Hepatocyte (in vitro differentiated cells): ENCODE measurements around the gene RMND1. TPM values are rescaled to one million over a fixed set of nuclear protein-coding genes. Genes with fewer than 3 reads are reported as not detected.

Source experiments
- DNase-seq: peaks from one replicate; pipeline ENCODE4 v3.0.0-alpha.2; 2016; ENCODE audit warnings: low spot score
- H2AFZ ChIP-seq: fragments of 200-600 bp; sonication (generic); 2 replicates; pipeline ENCODE4 v1.6.0; 2016; ENCODE audit warnings: antibody characterized with exemption, mild to moderate bottlenecking
- H3K27ac ChIP-seq: fragments of 200-600 bp; sonication (generic); 2 replicates; pipeline ENCODE4 v1.5.1; 2016; ENCODE audit warnings: mild to moderate bottlenecking
- H3K27me3 ChIP-seq: fragments of 200-600 bp; sonication (generic); 2 replicates; pipeline ENCODE4 v1.6.1; 2016
- H3K36me3 ChIP-seq: fragments of 200-600 bp; sonication (generic); replicated peaks from 2 replicates; pipeline ENCODE4 v1.5.1; 2016; ENCODE audit warnings: low read depth; ENCODE audit not compliant: insufficient read depth
- H3K4me1 ChIP-seq: fragments of 200-600 bp; sonication (generic); 2 replicates; pipeline ENCODE4 v1.5.1; 2016; ENCODE audit warnings: mild to moderate bottlenecking, moderate library complexity; ENCODE audit not compliant: insufficient read depth
- H3K4me2 ChIP-seq: fragments of 200-600 bp; sonication (generic); 2 replicates; pipeline ENCODE4 v1.6.0; 2016
- H3K4me3 ChIP-seq: fragments of 200-600 bp; sonication (generic); 2 replicates; pipeline ENCODE4 v1.5.1; 2016; ENCODE audit warnings: mild to moderate bottlenecking
- H3K79me2 ChIP-seq: fragments of 200-600 bp; sonication (generic); 2 replicates; pipeline ENCODE4 v1.6.0; 2017; ENCODE audit warnings: mild to moderate bottlenecking
- H3K9me2 ChIP-seq: fragments of 200-600 bp; sonication (generic); replicated peaks from 2 replicates; pipeline ENCODE4 v1.6.0; 2017; ENCODE audit warnings: mild to moderate bottlenecking; ENCODE audit not compliant: insufficient read depth
- H3K9me3 ChIP-seq: fragments of 200-600 bp; sonication (generic); 2 replicates; pipeline ENCODE4 v1.5.1; 2016; ENCODE audit warnings: low read depth, mild to moderate bottlenecking
- H4K20me1 ChIP-seq: fragments of 200-600 bp; sonication (generic); 2 replicates; pipeline ENCODE4 v1.6.0; 2016; ENCODE audit warnings: mild to moderate bottlenecking; ENCODE audit not compliant: insufficient read depth, poor library complexity, severe bottlenecking
- CTCF ChIP-seq: fragments of 200-600 bp; sonication (generic); IDR thresholded peaks from 2 replicates; pipeline ENCODE4 v1.5.1; 2016; ENCODE audit warnings: antibody characterized with exemption, mild to moderate bottlenecking; ENCODE audit not compliant: poor library complexity
- EZH2 ChIP-seq: fragments of 200-600 bp; sonication (generic); IDR thresholded peaks from 2 replicates; pipeline ENCODE4 v1.6.1; 2016; ENCODE audit warnings: antibody characterized with exemption, mild to moderate bottlenecking, borderline replicate concordance
- EZH2phosphoT487 ChIP-seq: fragments of 200-600 bp; sonication (generic); IDR thresholded peaks from one replicate; pipeline ENCODE4 v1.6.1; 2018; ENCODE audit warnings: antibody characterized with exemption, mild to moderate bottlenecking, low read depth, moderate library complexity; ENCODE audit not compliant: unreplicated experiment, severe bottlenecking
- WGBS: methylation state at CpG from one replicate; pipeline ENCODE4 v1.1.6; 2016; ENCODE audit warnings: low lambda C conversion rate; ENCODE audit errors: missing lambda C conversion rate; 5-methylcytosine and 5-hydroxymethylcytosine counted together
- polyA plus RNA-seq: library from polyadenylated mRNA; unstranded; fragments of >200 nt; fragmentation: Nextera tagmentation; extraction: Ambion mirVana; gene quantifications from 2 replicates; pipeline ENCODE4 v1.2.1, GENCODE V29; 2016
- total RNA-seq: library from RNA; depleted of rRNA; stranded (reverse); fragments of >200 nt; gene quantifications from 2 replicates; pipeline ENCODE4 v1.2.3, GENCODE V29; 2014

The RMND1 gene
- total and polyA plus RNA-seq, 2 experiments from 2014 or later: 24.1 to 41.9 TPM

GRCh38 chr6:151375833-151376232, 76.1 kb downstream of the RMND1 start:
- no peaks in the 10 kb centered on the region for H3K4me1 ChIP-seq
- H4K20me1 ChIP-seq: no peaks in the 10 kb centered on the region
- H3K9me3 ChIP-seq: no peaks in the 10 kb centered on the region
- no peaks in the 10 kb centered on the region for H3K36me3 ChIP-seq
- no peak overlapping the region for H3K4me3 ChIP-seq
- no peak for DNase-seq
- H3K27me3 ChIP-seq: no peaks in the 10 kb centered on the region
- 100% methylated on average over 2 of the region's 2 CpGs for WGBS
- no peak overlapping the region for H3K27ac ChIP-seq
- H3K79me2 ChIP-seq: peaks cover 62% of the 10 kb centered on the region
- TF ChIP-seq EZH2phosphoT487 (no peak), EZH2 (no peak), CTCF (no peak)
- no peaks in the 10 kb centered on the region for H3K9me2 ChIP-seq
- no peak overlapping the region for H3K4me2 ChIP-seq
- no peak overlapping the region for H2AFZ ChIP-seq

DNA sequence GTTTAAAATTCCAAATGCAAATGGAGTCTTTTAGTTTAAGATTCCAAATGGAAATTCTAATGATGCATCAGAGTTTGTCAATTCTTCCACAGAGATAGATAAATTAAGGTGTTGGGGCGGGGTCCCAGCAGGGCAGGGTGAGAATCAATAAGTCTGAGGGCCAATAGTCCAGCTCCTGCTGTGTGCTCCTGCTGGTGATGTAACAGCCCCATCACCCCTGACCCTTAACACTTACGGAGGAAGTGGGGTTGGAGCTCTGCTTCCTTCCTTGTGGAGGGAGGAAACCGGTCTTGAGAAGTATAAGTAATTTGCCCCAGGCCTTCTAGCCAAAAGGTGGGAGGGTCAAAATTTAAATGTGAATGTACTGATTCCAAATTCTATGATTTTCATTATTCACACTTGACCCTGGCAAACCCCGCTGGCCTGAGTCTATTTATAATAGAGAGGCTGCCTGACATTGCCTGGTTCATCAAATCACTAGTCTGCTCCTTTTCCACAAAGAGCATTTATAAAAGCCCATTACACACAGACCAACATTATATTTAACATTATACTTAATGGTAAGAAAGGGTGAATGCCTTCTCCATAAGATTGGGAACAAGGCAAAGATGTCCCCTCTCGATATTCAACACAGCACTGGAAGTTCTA, 77.8 kb downstream of the RMND1 start:
- Histone ChIP-seq H3K9me2 (no peaks in the 10 kb centered on the region), H3K4me3 (no peak overlapping the region), H3K36me3 (no peaks in the 10 kb centered on the region), H3K27ac (no peak overlapping the region), H3K27me3 (no peaks in the 10 kb centered on the region), H3K4me2 (no peak overlapping the region), H3K79me2 (peaks cover 51% of the 10 kb centered on the region), H2AFZ (no peak overlapping the region), H4K20me1 (no peaks in the 10 kb centered on the region), H3K4me1 (no peaks in the 10 kb centered on the region), H3K9me3 (no peaks in the 10 kb centered on the region)
- DNase-seq: no peak
- WGBS: 85% methylated on average over 5 of the region's 5 CpGs
- no peak for TF ChIP-seq CTCF
- TF ChIP-seq EZH2phosphoT487: no peak
- no peak for TF ChIP-seq EZH2

- 96% methylated on average over 5 of the region's 5 CpGs for WGBS
- no peak for DNase-seq
- H3K27ac ChIP-seq: no peak overlapping the region
- no peaks in the 10 kb centered on the region for H3K9me3 ChIP-seq
- H3K36me3 ChIP-seq: no peaks in the 10 kb centered on the region
- no peaks in the 10 kb centered on the region for H3K9me2 ChIP-seq
- no peak for TF ChIP-seq CTCF
- TF ChIP-seq EZH2phosphoT487: no peak
- no peak for TF ChIP-seq EZH2
- no peak overlapping the region for H3K4me3 ChIP-seq
- no peak overlapping the region for H3K4me2 ChIP-seq
- H3K4me1 ChIP-seq: no peaks in the 10 kb centered on the region
- peaks cover 32% of the 10 kb centered on the region for H3K79me2 ChIP-seq
- no peaks in the 10 kb centered on the region for H3K27me3 ChIP-seq
- H2AFZ ChIP-seq: no peak overlapping the region
- H4K20me1 ChIP-seq: no peaks in the 10 kb centered on the region
These were observed 79.8 kb downstream of the RMND1 start for GRCh38 chr6:151372164-151372563.
